HepG2 (cell line): ENCODE results near the gene CSNK1A1. TPM values are rescaled to one million over a fixed set of nuclear protein-coding genes. Genes with fewer than 3 reads are reported as not detected.

Experiments
- ATAC-seq: fragments of 200-7000 bp; cut with Tn5 transposase; 3 replicates; pipeline ENCODE4 v1.9.1; 2020; ENCODE audit warnings: mild to moderate bottlenecking, moderate library complexity
- BruUV-seq: library from RNA; stranded (reverse); fragments of 400-500 nt; replicated peaks from 2 replicates; lab custom pipeline; 2021; lab: Mats Ljungman, UMichigan
- CTCF ChIA-PET: fragments of 300-600 bp; formaldehyde crosslinking; extraction: SDS; loops from one replicate; lab custom pipeline; 2021; ENCODE audit warnings: low total read pairs, inconsistent platforms, low intra/inter-chr PET ratio; lab: Yijun Ruan, JAX
- POLR2A ChIA-PET: fragments of 350-600 bp; sonication (Branson Sonifier 250); formaldehyde crosslinking; loops from one replicate; lab custom pipeline; 2020; ENCODE audit warnings: antibody characterized with exemption, inconsistent platforms; lab: Yijun Ruan, JAX
- DNase-seq: peaks from one replicate; pipeline ENCODE4 v3.0.0-alpha.2; 2015; ENCODE audit warnings: low spot score
- FAIRE-seq: peaks from 3 replicates; lab custom pipeline; 2011; peaks lifted over from hg19 to GRCh38; lab: Jason Lieb, UNC
- H2AFZ ChIP-seq: one replicate; pipeline ENCODE4 v1.6.1; 2011; ENCODE audit warnings: low read length, inconsistent platforms
- H3K27ac ChIP-seq: fragments of 300-600 bp; 3 replicates; pipeline ENCODE4 v1.8.0; 2011; ENCODE audit warnings: mixed run types, mild to moderate bottlenecking, mixed read lengths, low read length, inconsistent platforms; ENCODE audit not compliant: insufficient read depth; ENCODE audit errors: extremely low read length
- H3K27me3 ChIP-seq, 2 experiments: fragments of 200-600 bp in 1 of 2; 2 replicates in 1 of 2; 3 replicates in 1 of 2; pipeline versions ENCODE4 v1.6.0 to v1.8.0; 2011; ENCODE audit warnings: low read length in 2 of 2, mild to moderate bottlenecking in 2 of 2, moderate library complexity in 2 of 2, inconsistent platforms in 1 of 2; ENCODE audit not compliant: insufficient read depth in 2 of 2, control insufficient read depth in 1 of 2
- H3K36me3 ChIP-seq, 2 experiments: fragments of 200-600 bp in 1 of 2; replicated peaks in 1 of 2; 2 replicates in 1 of 2; 3 replicates in 1 of 2; pipeline versions ENCODE4 v1.5.1 to v1.8.0; 2011; ENCODE audit warnings: low read length in 2 of 2, inconsistent platforms in 1 of 2; ENCODE audit not compliant: insufficient read depth in 2 of 2, control insufficient read depth in 1 of 2
- H3K4me1 ChIP-seq: 2 replicates; pipeline ENCODE4 v1.5.1; 2012; ENCODE audit warnings: low read length, inconsistent platforms; ENCODE audit not compliant: insufficient read depth
- H3K4me2 ChIP-seq: 2 replicates; pipeline ENCODE4 v1.6.0; 2011; ENCODE audit warnings: low read depth, low read length, inconsistent platforms
- H3K4me3 ChIP-seq, 3 experiments: fragments of 200-600 bp in 1 of 3; sonication (generic), shearing (Covaris generic) in 1 of 3; replicated peaks in 1 of 3; 2 replicates each; pipeline ENCODE4 v1.5.1; 2011 to 2016; ENCODE audit warnings: low read length in 3 of 3, inconsistent platforms in 2 of 3, low read depth in 2 of 3, mild to moderate bottlenecking in 2 of 3, control low read depth in 1 of 3, mixed read lengths in 1 of 3; ENCODE audit not compliant: insufficient read depth in 1 of 3
- H3K79me2 ChIP-seq: one replicate; pipeline ENCODE4 v1.6.1; 2011; ENCODE audit warnings: low read length, inconsistent platforms; ENCODE audit not compliant: insufficient read depth
- H3K9ac ChIP-seq: 2 replicates; pipeline ENCODE4 v1.6.0; 2011; ENCODE audit warnings: mild to moderate bottlenecking, low read depth, low read length, inconsistent platforms; ENCODE audit not compliant: insufficient read depth
- H3K9me3 ChIP-seq: 2 replicates; pipeline ENCODE4 v1.5.1; 2012; ENCODE audit warnings: mild to moderate bottlenecking, low read length
- H4K20me1 ChIP-seq: 2 replicates; pipeline ENCODE4 v1.6.0; 2011; ENCODE audit warnings: inconsistent platforms, mild to moderate bottlenecking, low read length, moderate library complexity; ENCODE audit not compliant: insufficient read depth
- CHD4 ChIP-seq: fragments of 200-600 bp; sonication (generic); IDR thresholded peaks from 2 replicates; pipeline ENCODE4 v1.7.0; 2017; ENCODE audit warnings: mild to moderate bottlenecking, low read length, borderline replicate concordance
- EHMT2 ChIP-seq: fragments of 200-600 bp; sonication (generic); IDR thresholded peaks from 2 replicates; pipeline ENCODE4 v1.7.0; 2017; ENCODE audit warnings: antibody characterized with exemption, low read depth, low read length, borderline replicate concordance
- HNF4A ChIP-seq: sonication (generic); formaldehyde crosslinking; IDR thresholded peaks from 2 replicates; pipeline ENCODE4 v1.4.0; 2020; ENCODE audit warnings: missing genetic modification reagents
- HNF4G ChIP-seq, 2 experiments: sonication (generic) in 1 of 2; formaldehyde crosslinking in 1 of 2; IDR thresholded peaks; 2 replicates each; pipeline versions ENCODE4 v1.4.0 to v1.6.1; 2011 to 2020; ENCODE audit warnings: borderline replicate concordance in 2 of 2, low read depth in 2 of 2, mild to moderate bottlenecking in 2 of 2, low read length in 1 of 2, missing genetic modification reagents in 1 of 2, moderate library complexity in 1 of 2
- IRF2 ChIP-seq: IDR thresholded peaks from 2 replicates; pipeline ENCODE4 v1.6.1; 2018; ENCODE audit warnings: missing genetic modification reagents, missing compliant biosample characterization
- KMT2A ChIP-seq: sonication (generic); formaldehyde crosslinking; IDR thresholded peaks from 2 replicates; pipeline ENCODE4 v1.4.0; 2020; ENCODE audit warnings: missing genetic modification reagents
- NCOA1 ChIP-seq: sonication (generic); formaldehyde crosslinking; IDR thresholded peaks from 2 replicates; pipeline ENCODE4 v1.9.0; 2021; ENCODE audit warnings: missing genetic modification reagents
- RXRA ChIP-seq: sonication (generic); formaldehyde crosslinking; IDR thresholded peaks from 2 replicates; pipeline ENCODE4 v1.5.1; 2020; ENCODE audit warnings: missing genetic modification reagents
- SPEN ChIP-seq: sonication (generic); formaldehyde crosslinking; IDR thresholded peaks from 2 replicates; pipeline ENCODE4 v1.5.1; 2020; ENCODE audit warnings: low read depth, mild to moderate bottlenecking, missing genetic modification reagents
- TAF1 ChIP-seq: sonication (generic); formaldehyde crosslinking; IDR thresholded peaks from 2 replicates; pipeline ENCODE4 v1.4.0; 2020; ENCODE audit warnings: missing genetic modification reagents
- TBX2 ChIP-seq: sonication (generic); formaldehyde crosslinking; IDR thresholded peaks from 2 replicates; pipeline ENCODE4 v1.5.0; 2020; ENCODE audit warnings: missing genetic modification reagents, mild to moderate bottlenecking, borderline replicate concordance
- ZBTB38 ChIP-seq: sonication (generic); formaldehyde crosslinking; IDR thresholded peaks from 2 replicates; pipeline ENCODE4 v1.5.1; 2020; ENCODE audit warnings: mild to moderate bottlenecking, missing genetic modification reagents
- ZFP37 ChIP-seq: sonication (generic); formaldehyde crosslinking; IDR thresholded peaks from 2 replicates; pipeline ENCODE4 v1.4.0; 2020; ENCODE audit warnings: missing genetic modification reagents, borderline replicate concordance
- ZNF160 ChIP-seq: sonication (generic); formaldehyde crosslinking; IDR thresholded peaks from 2 replicates; pipeline ENCODE4 v1.8.0; 2022; ENCODE audit warnings: mild to moderate bottlenecking, inconsistent platforms, missing genetic modification reagents
- ZNF329 ChIP-seq: sonication (generic); formaldehyde crosslinking; IDR thresholded peaks from 2 replicates; pipeline ENCODE4 v1.9.0; 2021; ENCODE audit warnings: low read depth, mild to moderate bottlenecking, missing genetic modification reagents
- ZNF788 ChIP-seq: sonication (generic); formaldehyde crosslinking; IDR thresholded peaks from 2 replicates; pipeline ENCODE4 v1.5.0; 2020; ENCODE audit warnings: mild to moderate bottlenecking, missing genetic modification reagents, borderline replicate concordance
- WGBS: methylation state at CpG from one replicate; pipeline ENCODE4 v1.1.6; 2017; ENCODE audit warnings: low lambda C conversion rate; 5-methylcytosine and 5-hydroxymethylcytosine counted together
- in situ Hi-C: cut with HindIII; loops from 2 replicates; pipeline ENCODE4 v1.10.0; 2017; ENCODE audit warnings: low pct_unique_long_range_greater_than_20kb; ENCODE audit not compliant: extremely low pct_ligation_motif_present
- intact Hi-C: fragments of 100-400 bp; cut with micrococcal nuclease; formaldehyde crosslinking; loops from one replicate; pipeline ENCODE4 v1.10.0; 2022; ENCODE audit not compliant: unreplicated experiment
- polyA plus RNA-seq, 8 experiments: library from polyadenylated mRNA; depleted of rRNA in 3 of 8; stranded (reverse) in 7 of 8; unstranded in 1 of 8; fragments of >200 nt; fragmentation: Illumina TruSeq in 4 of 8; extraction: Trizol in 4 of 8; gene quantifications; 2 replicates each; pipeline versions ENCODE4 v1.2.1 to v1.2.3, GENCODE V29; 2011 to 2016; ENCODE audit warnings: low read depth in 4 of 8, missing spikeins in 1 of 8, mixed read lengths in 1 of 8; ENCODE audit not compliant: insufficient read depth in 1 of 8
- total RNA-seq, 5 experiments: library from RNA; depleted of rRNA; stranded (reverse); fragments of >200 nt; fragmentation: Illumina TruSeq; extraction: Trizol; gene quantifications; 2 replicates each; pipeline ENCODE4 v1.2.3, GENCODE V29; 2016; ENCODE audit warnings: low read depth in 1 of 5
- TF ChIP-seq, protein P1 (sequence below): sonication (generic); formaldehyde crosslinking; IDR thresholded peaks from 2 replicates; pipeline ENCODE4; 2020; ENCODE audit warnings: missing genetic modification reagents, mild to moderate bottlenecking, borderline replicate concordance
- TF ChIP-seq, protein P2 (sequence below): sonication (generic); formaldehyde crosslinking; IDR thresholded peaks from 2 replicates; pipeline ENCODE4 v1.4.0; 2020; ENCODE audit warnings: mild to moderate bottlenecking, missing genetic modification reagents, borderline replicate concordance
- TF ChIP-seq, protein P3 (sequence below): IDR thresholded peaks from 2 replicates; pipeline ENCODE4 v1.6.1; 2012; ENCODE audit warnings: inconsistent platforms

Gene CSNK1A1
- total and polyA plus RNA-seq, 2 of the 13 experiments (the other 11 are each of a cell fraction or from before 2014, with no cell fraction given): 89.0 to 149 TPM

DNA sequence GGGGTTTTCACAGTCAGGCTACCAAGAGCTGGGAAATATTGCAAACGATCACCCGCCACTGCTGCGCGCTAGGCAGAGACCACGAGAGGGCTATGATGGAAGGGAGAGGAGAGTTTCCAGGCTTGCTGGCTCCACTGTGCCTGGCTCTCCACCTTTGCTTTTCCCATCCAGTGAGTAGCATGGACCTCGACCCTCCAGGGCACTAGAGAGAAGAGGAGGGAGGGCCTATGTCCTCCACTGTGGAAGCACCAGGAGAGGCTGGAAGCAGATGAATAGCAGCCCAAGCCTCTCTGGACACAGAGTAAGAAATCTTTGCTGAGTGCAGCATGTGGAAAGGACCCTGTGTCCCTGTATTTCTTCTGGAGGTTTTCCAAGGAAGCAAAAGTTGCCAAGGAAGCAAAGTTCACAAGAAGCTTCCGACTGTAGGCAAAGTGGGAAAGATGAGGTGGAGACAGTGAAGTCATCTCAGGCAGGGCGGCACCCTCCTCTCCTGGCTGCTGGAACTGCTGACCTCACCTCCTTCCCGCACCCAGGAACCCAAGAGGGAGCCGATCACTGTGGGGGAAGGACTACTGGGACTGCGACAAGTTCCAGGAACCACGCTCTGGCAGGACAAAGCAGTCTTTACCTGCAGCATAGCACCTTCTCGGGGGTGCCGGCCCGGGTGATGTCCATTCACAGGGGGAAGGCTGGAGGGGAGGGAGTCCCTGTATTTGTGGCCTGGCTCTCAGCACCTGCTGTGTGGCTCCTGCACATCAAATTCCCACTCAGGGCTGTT lies 79.6 kb downstream of the CSNK1A1 start:
- Histone ChIP-seq H3K4me1 (peaks cover 75% of the 10 kb centered on the region), H3K9ac (peak overlapping the region; percentile 63), H3K4me3 (peak overlapping the region; percentile 13 to 70 (median 50); a peak in 5 of 6 replicates), H3K27ac (peak overlapping the region; percentile 20), H4K20me1 (no peaks in the 10 kb centered on the region), H3K27me3 (no peaks in the 10 kb centered on the region), H2AFZ (peak overlapping the region; percentile 91), H3K36me3 (no peaks in the 10 kb centered on the region), H3K9me3 (no peaks in the 10 kb centered on the region), H3K4me2 (peak overlapping the region; percentile 93), H3K79me2 (no peaks in the 10 kb centered on the region)
- intact Hi-C loops: no loop called here
- POLR2A ChIA-PET: no interaction called here
- FAIRE-seq (peak; percentile 71), ATAC-seq (peak; percentile 89), DNase-seq (no peak)
- BruUV-seq: no TSS peak
- WGBS: 20% methylated on average over 11 of the region's 15 CpGs
- CTCF ChIA-PET: no interaction called here
- in situ Hi-C loops: no loop called here
- TF ChIP-seq, protein P1, sequence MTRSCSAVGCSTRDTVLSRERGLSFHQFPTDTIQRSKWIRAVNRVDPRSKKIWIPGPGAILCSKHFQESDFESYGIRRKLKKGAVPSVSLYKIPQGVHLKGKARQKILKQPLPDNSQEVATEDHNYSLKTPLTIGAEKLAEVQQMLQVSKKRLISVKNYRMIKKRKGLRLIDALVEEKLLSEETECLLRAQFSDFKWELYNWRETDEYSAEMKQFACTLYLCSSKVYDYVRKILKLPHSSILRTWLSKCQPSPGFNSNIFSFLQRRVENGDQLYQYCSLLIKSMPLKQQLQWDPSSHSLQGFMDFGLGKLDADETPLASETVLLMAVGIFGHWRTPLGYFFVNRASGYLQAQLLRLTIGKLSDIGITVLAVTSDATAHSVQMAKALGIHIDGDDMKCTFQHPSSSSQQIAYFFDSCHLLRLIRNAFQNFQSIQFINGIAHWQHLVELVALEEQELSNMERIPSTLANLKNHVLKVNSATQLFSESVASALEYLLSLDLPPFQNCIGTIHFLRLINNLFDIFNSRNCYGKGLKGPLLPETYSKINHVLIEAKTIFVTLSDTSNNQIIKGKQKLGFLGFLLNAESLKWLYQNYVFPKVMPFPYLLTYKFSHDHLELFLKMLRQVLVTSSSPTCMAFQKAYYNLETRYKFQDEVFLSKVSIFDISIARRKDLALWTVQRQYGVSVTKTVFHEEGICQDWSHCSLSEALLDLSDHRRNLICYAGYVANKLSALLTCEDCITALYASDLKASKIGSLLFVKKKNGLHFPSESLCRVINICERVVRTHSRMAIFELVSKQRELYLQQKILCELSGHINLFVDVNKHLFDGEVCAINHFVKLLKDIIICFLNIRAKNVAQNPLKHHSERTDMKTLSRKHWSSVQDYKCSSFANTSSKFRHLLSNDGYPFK (CRISPR knock-in tag): no peak
- TF ChIP-seq TAF1 (CRISPR knock-in tag): no peak
- TF ChIP-seq HNF4G (IDR thresholded peaks at IDR 0.05; ENCODE audit: borderline replicate concordance, low read depth, low read length): 0 out of 2 replicates have a peak, but pooled peaks have one; percentile 40
- no peak; the same call in 1 of the 2 replicates for TF ChIP-seq HNF4G (CRISPR knock-in tag; IDR thresholded peaks at IDR 0.05; ENCODE audit: borderline replicate concordance, low read depth)
- no peak for TF ChIP-seq CHD4
- TF ChIP-seq HNF4A (CRISPR knock-in tag): peak; percentile 55; the same call in 1 of the 2 replicates
- TF ChIP-seq RXRA (CRISPR knock-in tag): 0 out of 2 replicates have a peak, but pooled peaks have one; percentile 24
- TF ChIP-seq IRF2 (CRISPR knock-in tag): 0 out of 2 replicates have a peak, but pooled peaks have one; percentile 29
- TF ChIP-seq ZBTB38: peak; percentile 75
- TF ChIP-seq, protein P2, sequence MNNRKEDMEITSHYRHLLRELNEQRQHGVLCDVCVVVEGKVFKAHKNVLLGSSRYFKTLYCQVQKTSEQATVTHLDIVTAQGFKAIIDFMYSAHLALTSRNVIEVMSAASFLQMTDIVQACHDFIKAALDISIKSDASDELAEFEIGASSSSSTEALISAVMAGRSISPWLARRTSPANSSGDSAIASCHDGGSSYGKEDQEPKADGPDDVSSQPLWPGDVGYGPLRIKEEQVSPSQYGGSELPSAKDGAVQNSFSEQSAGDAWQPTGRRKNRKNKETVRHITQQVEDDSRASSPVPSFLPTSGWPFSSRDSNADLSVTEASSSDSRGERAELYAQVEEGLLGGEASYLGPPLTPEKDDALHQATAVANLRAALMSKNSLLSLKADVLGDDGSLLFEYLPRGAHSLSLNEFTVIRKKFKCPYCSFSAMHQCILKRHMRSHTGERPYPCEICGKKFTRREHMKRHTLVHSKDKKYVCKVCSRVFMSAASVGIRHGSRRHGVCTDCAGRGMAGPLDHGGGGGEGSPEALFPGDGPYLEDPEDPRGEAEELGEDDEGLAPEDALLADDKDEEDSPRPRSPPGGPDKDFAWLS (CRISPR knock-in tag): no peak
- 0 out of 2 replicates have a peak, but pooled peaks have one; percentile 24 for TF ChIP-seq ZFP37
- TF ChIP-seq ZNF788 (CRISPR knock-in tag): peak; percentile 23; the same call in 1 of the 2 replicates
- TF ChIP-seq, protein P3, sequence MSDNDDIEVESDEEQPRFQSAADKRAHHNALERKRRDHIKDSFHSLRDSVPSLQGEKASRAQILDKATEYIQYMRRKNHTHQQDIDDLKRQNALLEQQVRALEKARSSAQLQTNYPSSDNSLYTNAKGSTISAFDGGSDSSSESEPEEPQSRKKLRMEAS: 0 out of 2 replicates have a peak, but pooled peaks have one; percentile 13
- no peak for TF ChIP-seq ZNF160 (CRISPR knock-in tag)
- no peak for TF ChIP-seq ZNF329 (CRISPR knock-in tag)
- no peak for TF ChIP-seq NCOA1 (CRISPR knock-in tag)
- no peak for TF ChIP-seq EHMT2
- TF ChIP-seq SPEN (CRISPR knock-in tag): peak; percentile 30; the same call in 1 of the 2 replicates
- 0 out of 2 replicates have a peak, but pooled peaks have one; percentile 33 for TF ChIP-seq KMT2A (CRISPR knock-in tag)
- TF ChIP-seq TBX2 (CRISPR knock-in tag): 0 out of 2 replicates have a peak, but pooled peaks have one; percentile 30
